Spleen (tissue), 7 donors: ENCODE results near the gene SLC7A8.

Experiments
- POLR2A ChIP-seq, 3 donors: fragments of 450-650 bp; IDR thresholded peaks; one replicate each; pipeline ENCODE4 v1.5.1; 2017; ENCODE audit warnings: antibody characterized with exemption in 3 of 3, mild to moderate bottlenecking in 1 of 3
- TF ChIP-seq, protein P1 (sequence below), 11 experiments: fragments of 200-600 bp in 7 of 11; fragments of 450-650 bp in 4 of 11; sonication (generic) in 4 of 11; IDR thresholded peaks in 8 of 11; conservative IDR thresholded peaks in 3 of 11; 1 replicate in 7 of 11; 2 replicates in 4 of 11; pipeline versions ENCODE4 v1.4.0 to v1.8.0; 2016 to 2021; ENCODE audit warnings: antibody characterized with exemption in 11 of 11, inconsistent platforms in 4 of 11, mild to moderate bottlenecking in 1 of 11
- donor health status: DM: no; HTN: no; CAD: no; lungs with moderate emphysema.
- donor health status: DM: no; HTN: no; CAD: no.
- donor health status: DM: no; HTN: no; CAD: no.

DNA sequence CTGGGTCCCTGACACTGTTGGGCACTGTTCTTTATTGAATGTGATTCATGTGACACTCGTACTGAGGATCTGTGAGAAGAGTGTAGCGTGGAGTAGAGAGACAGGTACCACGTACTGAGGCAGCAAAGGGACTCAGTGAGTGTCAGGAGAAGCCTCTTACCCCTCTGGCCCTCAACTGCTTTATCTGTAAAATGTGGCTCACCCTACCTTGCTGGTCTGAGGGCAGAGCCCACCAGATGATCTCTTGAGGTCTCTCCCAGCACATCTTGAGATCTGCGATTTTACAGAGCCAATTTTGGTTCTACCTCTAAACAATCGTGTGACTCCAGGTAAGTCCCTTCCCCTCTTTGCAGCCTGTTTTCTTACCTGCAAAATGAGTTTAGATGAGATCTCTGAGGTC, 67.5 kb downstream of the SLC7A8 start:
- TF ChIP-seq, protein P1, sequence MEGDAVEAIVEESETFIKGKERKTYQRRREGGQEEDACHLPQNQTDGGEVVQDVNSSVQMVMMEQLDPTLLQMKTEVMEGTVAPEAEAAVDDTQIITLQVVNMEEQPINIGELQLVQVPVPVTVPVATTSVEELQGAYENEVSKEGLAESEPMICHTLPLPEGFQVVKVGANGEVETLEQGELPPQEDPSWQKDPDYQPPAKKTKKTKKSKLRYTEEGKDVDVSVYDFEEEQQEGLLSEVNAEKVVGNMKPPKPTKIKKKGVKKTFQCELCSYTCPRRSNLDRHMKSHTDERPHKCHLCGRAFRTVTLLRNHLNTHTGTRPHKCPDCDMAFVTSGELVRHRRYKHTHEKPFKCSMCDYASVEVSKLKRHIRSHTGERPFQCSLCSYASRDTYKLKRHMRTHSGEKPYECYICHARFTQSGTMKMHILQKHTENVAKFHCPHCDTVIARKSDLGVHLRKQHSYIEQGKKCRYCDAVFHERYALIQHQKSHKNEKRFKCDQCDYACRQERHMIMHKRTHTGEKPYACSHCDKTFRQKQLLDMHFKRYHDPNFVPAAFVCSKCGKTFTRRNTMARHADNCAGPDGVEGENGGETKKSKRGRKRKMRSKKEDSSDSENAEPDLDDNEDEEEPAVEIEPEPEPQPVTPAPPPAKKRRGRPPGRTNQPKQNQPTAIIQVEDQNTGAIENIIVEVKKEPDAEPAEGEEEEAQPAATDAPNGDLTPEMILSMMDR (IDR thresholded peaks at IDR 0.05 in 8 of 11, conservative IDR thresholded peaks at IDR 0.05 in 3 of 11): no peak
- TF ChIP-seq POLR2A (IDR thresholded peaks at IDR 0.05): no peak
